Esophagus squamous epithelium (tissue), 5 donors: ENCODE results near the gene MIF4GD. TPM values are rescaled to one million over a fixed set of nuclear protein-coding genes. Genes with fewer than 3 reads are reported as not detected.

ENCODE experiments used
- DNase-seq: peaks from one replicate; lab custom pipeline; 2025; lab: John Stamatoyannopoulos, UW
- H3K27ac ChIP-seq, 4 donors: fragments of 200-600 bp; sonication (generic); one replicate each; pipeline ENCODE4 v1.5.1; 2016 to 2019; ENCODE audit warnings: mild to moderate bottlenecking in 1 of 4
- H3K27me3 ChIP-seq, 4 donors: fragments of 200-600 bp; sonication (generic); 1 replicate in 3 of 4; 2 replicates in 1 of 4; pipeline versions ENCODE4 v1.5.1 to v1.6.0; 2017 to 2021; ENCODE audit warnings: antibody characterized with exemption in 1 of 4
- H3K36me3 ChIP-seq, 3 donors: fragments of 200-600 bp; sonication (generic); one replicate each; pipeline ENCODE4 v1.5.1; 2016 to 2019
- H3K4me1 ChIP-seq, 3 donors: fragments of 200-600 bp; sonication (generic); one replicate each; pipeline ENCODE4 v1.5.1; 2017 to 2019
- H3K4me3 ChIP-seq, 4 donors: fragments of 200-600 bp; sonication (generic); 1 replicate in 3 of 4; 2 replicates in 1 of 4; pipeline ENCODE4 v1.5.1; 2016 to 2019; ENCODE audit warnings: mild to moderate bottlenecking in 2 of 4, moderate library complexity in 1 of 4
- H3K9me3 ChIP-seq, 3 donors: fragments of 200-600 bp; sonication (generic); one replicate each; pipeline ENCODE4 v1.5.1; 2016 to 2019
- POLR2A ChIP-seq, 4 donors: fragments of 450-650 bp; IDR thresholded peaks; one replicate each; pipeline ENCODE4 v1.6.1; 2017; ENCODE audit warnings: antibody characterized with exemption in 4 of 4, mild to moderate bottlenecking in 4 of 4, moderate library complexity in 3 of 4
- WGBS, 2 donors: methylation state at CpG; one replicate each; pipeline ENCODE4 v1.1.5; 2018; 5-methylcytosine and 5-hydroxymethylcytosine counted together
- intact Hi-C: fragments of 100-400 bp; cut with DNase I; formaldehyde crosslinking; loops from one replicate; pipeline ENCODE4 v1.15.0; 2022
- total RNA-seq, 4 donors: library from RNA; depleted of rRNA; stranded (reverse); fragments of >200 nt; gene quantifications; one replicate each; pipeline ENCODE4 v1.1.0, GENCODE V29; 2016
- TF ChIP-seq, protein P1 (sequence below), 6 experiments: fragments of 450-650 bp in 4 of 6; fragments of 200-600 bp in 2 of 6; sonication (generic) in 2 of 6; IDR thresholded peaks; one replicate each; pipeline ENCODE4 v1.5.1; 2016 to 2019; ENCODE audit warnings: antibody characterized with exemption in 6 of 6, mild to moderate bottlenecking in 4 of 6, moderate library complexity in 4 of 6
- donor health status: DM: yes; HTN: yes; CAD: no.

The MIF4GD gene
- total RNA-seq, 4 donors from 2014 or later, result 14.6 to 28.0 (median 21.2) TPM

DNA sequence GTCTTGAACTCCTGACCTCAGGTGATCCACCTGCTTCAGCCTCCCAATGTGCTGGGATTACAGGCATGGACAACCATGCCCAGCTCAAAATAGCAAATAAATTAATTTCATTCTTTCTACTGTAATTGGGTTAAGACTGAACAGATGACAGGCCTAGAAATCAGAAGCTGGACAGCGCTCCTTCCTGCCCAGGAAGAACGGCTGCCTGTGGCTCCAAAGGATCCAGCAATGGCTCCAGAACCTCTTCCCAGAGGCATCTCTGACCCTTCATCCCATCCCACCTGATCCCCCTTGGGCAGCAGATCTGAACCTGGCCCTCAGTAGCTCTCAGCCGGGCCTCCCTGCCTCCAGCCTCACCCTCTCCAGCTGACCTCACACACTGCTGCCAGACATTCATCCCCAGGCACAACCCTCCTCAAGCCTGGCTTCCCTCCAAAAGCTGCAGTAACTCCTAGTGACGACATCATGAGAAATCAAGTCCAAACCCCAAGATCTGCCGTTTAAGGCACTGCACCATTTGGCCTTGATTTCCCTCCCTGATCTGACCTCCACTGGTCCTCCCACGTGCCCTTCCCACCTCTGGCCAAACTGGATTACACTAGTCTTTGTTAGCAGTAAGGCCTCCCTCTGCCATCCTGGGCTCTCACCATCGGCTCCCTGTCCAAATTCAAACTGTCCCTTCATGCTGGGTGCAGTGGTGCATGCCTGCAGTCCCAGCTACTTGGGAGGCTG lies 3.1 kb upstream of the MIF4GD start:
- H3K27me3 ChIP-seq, result no peaks in the 10 kb centered on the region
- peaks cover 0 to 22% (median 0%) of the 10 kb centered on the region in 3 donors for H3K36me3 ChIP-seq
- intact Hi-C loops, result no loop called here
- peaks cover 14 to 36% (median 23%) of the 10 kb centered on the region in 3 donors for H3K4me1 ChIP-seq
- TF ChIP-seq POLR2A (IDR thresholded peaks at IDR 0.05), result no peak
- TF ChIP-seq, protein P1, sequence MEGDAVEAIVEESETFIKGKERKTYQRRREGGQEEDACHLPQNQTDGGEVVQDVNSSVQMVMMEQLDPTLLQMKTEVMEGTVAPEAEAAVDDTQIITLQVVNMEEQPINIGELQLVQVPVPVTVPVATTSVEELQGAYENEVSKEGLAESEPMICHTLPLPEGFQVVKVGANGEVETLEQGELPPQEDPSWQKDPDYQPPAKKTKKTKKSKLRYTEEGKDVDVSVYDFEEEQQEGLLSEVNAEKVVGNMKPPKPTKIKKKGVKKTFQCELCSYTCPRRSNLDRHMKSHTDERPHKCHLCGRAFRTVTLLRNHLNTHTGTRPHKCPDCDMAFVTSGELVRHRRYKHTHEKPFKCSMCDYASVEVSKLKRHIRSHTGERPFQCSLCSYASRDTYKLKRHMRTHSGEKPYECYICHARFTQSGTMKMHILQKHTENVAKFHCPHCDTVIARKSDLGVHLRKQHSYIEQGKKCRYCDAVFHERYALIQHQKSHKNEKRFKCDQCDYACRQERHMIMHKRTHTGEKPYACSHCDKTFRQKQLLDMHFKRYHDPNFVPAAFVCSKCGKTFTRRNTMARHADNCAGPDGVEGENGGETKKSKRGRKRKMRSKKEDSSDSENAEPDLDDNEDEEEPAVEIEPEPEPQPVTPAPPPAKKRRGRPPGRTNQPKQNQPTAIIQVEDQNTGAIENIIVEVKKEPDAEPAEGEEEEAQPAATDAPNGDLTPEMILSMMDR (IDR thresholded peaks at IDR 0.05), result no peak
- H3K9me3 ChIP-seq, result no peaks in the 10 kb centered on the region
- 65 to 72% methylated on average over 6 to 7 of the region's 7 CpGs for WGBS, 2 donors
- no peak for DNase-seq
- H3K27ac ChIP-seq, result no peak overlapping the region
- H3K4me3 ChIP-seq, result no peak overlapping the region

GRCh38 chr17:75272848-75273184 lies 1.8 kb upstream of the MIF4GD start:
- Histone ChIP-seq H3K4me1 (peaks cover 14 to 44% (median 23%) of the 10 kb centered on the region in 3 donors), H3K27me3 (no peaks in the 10 kb centered on the region), H3K27ac (no peak overlapping the region), H3K9me3 (no peaks in the 10 kb centered on the region), H3K4me3 (no peak overlapping the region), H3K36me3 (peaks cover 0 to 15% (median 0%) of the 10 kb centered on the region in 3 donors)
- TF ChIP-seq POLR2A (IDR thresholded peaks at IDR 0.05), result no peak
- TF ChIP-seq, protein P1 (IDR thresholded peaks at IDR 0.05), result no peak
- 66 to 69% methylated on average over 2 to 3 of the region's 3 CpGs for WGBS, 2 donors
- DNase-seq, result no peak
- intact Hi-C loops, result no loop called here

DNA sequence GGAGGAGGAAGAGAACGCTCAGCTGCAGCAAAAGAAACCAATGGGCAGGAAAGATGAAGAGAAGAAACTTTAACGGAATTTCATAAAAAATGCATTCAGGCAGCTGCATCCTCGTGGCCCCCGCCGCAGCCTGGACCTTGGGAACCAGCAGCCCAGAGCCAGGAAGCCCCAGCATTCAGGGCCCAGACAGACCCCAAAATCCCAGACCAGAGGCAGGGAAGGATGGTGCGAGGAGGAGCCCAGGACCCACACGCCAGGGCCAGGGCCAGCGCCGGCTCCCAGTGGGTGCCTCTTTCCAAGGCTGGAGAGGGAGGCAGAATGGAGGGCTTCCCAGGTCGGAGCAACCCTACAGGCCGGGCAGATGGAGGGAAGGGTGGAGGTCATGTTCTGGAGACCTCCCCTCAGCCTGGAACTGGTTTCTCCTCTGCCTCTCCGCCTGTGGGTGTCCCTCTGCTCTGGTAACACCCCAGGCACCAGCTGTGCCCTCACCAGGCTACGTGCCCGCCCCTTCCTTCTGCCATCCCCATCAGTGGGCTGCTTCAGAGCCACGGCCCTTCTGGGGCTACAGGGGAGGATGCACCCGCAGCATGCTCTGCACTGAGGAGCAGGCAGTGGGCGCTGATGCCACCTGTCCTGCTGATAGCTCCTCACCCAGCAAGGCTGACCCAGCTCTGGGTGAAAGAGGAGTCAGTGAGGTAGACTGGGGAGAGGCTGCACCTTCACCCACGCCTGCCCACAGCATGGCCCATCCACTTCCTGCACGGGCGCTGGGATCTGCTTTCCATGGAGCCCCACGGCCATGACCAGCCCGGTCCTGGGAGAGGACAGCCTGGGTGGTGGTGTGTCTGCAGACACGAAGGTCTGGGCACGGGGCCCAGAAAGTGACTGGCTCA lies 1.2 kb upstream of the MIF4GD start:
- DNase-seq, result no peak
- no peak for TF ChIP-seq POLR2A (IDR thresholded peaks at IDR 0.05)
- TF ChIP-seq, protein P1 (IDR thresholded peaks at IDR 0.05), result no peak
- no peaks in the 10 kb centered on the region for H3K9me3 ChIP-seq

GRCh38 chr17:75271233-75271954 lies 363 bp upstream of the MIF4GD start:
- Histone ChIP-seq H3K9me3 (no peaks in the 10 kb centered on the region), H3K4me3 (peak overlapping the region; percentile 58 to 97 (median 94)), H3K36me3 (peaks cover 0 to 17% (median 4%) of the 10 kb centered on the region in 3 donors), H3K27ac (peak overlapping the region; percentile 85 to 99 (median 97)), H3K4me1 (peaks cover 14 to 58% (median 23%) of the 10 kb centered on the region in 3 donors), H3K27me3 (no peaks in the 10 kb centered on the region)
- TF ChIP-seq POLR2A (IDR thresholded peaks at IDR 0.05), result no peak
- TF ChIP-seq, protein P1 (IDR thresholded peaks at IDR 0.05), result peak; percentile 42 to 98 (median 94)
- intact Hi-C loops, result no loop called here
- no peak for DNase-seq
- WGBS, 2 donors, result 0% methylated on average over 1 of the region's 74 CpGs; no CpG with 5 or more reads in 1 of the 2 donors

More for the DNA sequence above, 1.2 kb upstream of the MIF4GD start:
- 38 to 64% methylated on average over 9 of the region's 24 CpGs for WGBS, 2 donors
- intact Hi-C loops, result no loop called here
- Histone ChIP-seq H3K27me3 (no peaks in the 10 kb centered on the region), H3K4me1 (peaks cover 14 to 50% (median 23%) of the 10 kb centered on the region in 3 donors), H3K36me3 (peaks cover 0 to 17% (median 0%) of the 10 kb centered on the region in 3 donors), H3K4me3 (peak overlapping the region; percentile 58 to 97 (median 94)), H3K27ac (peak overlapping the region; percentile 85 to 99 (median 97))
